HepG2 (cell line): ENCODE measurements around the gene CPNE4. TPM values are rescaled to one million over a fixed set of nuclear protein-coding genes. Genes with fewer than 3 reads are reported as not detected.

Experiments used
- ARNT2 ChIP-seq: sonication (generic); formaldehyde crosslinking; IDR thresholded peaks from 2 replicates; pipeline ENCODE4 v1.8.0; 2022; ENCODE audit warnings: mild to moderate bottlenecking, low read depth, missing genetic modification reagents, moderate library complexity
- CSRNP1 ChIP-seq: sonication (generic); formaldehyde crosslinking; IDR thresholded peaks from 2 replicates; pipeline ENCODE4 v1.8.1; 2023; ENCODE audit warnings: mild to moderate bottlenecking, missing genetic modification reagents
- EHMT2 ChIP-seq: fragments of 200-600 bp; sonication (generic); IDR thresholded peaks from 2 replicates; pipeline ENCODE4 v1.7.0; 2017; ENCODE audit warnings: antibody characterized with exemption, low read depth, low read length, borderline replicate concordance
- KDM5A ChIP-seq: fragments of 200-600 bp; sonication (generic); IDR thresholded peaks from 2 replicates; pipeline ENCODE4 v1.7.0; 2018; ENCODE audit warnings: antibody characterized with exemption, mild to moderate bottlenecking, low read length, borderline replicate concordance
- NR3C1 ChIP-seq: sonication (generic); formaldehyde crosslinking; IDR thresholded peaks from 2 replicates; pipeline ENCODE4 v1.4.0; 2020; ENCODE audit warnings: missing genetic modification reagents
- ZBTB38 ChIP-seq: sonication (generic); formaldehyde crosslinking; IDR thresholded peaks from 2 replicates; pipeline ENCODE4 v1.5.1; 2020; ENCODE audit warnings: mild to moderate bottlenecking, missing genetic modification reagents
- ZFX ChIP-seq: sonication (generic); formaldehyde crosslinking; IDR thresholded peaks from 2 replicates; pipeline ENCODE4 v1.4.0; 2020; ENCODE audit warnings: mild to moderate bottlenecking, low read depth, missing genetic modification reagents, moderate library complexity
- ZNF317 ChIP-seq: sonication (generic); formaldehyde crosslinking; IDR thresholded peaks from 2 replicates; pipeline ENCODE4 v1.5.0; 2020; ENCODE audit warnings: mild to moderate bottlenecking, missing genetic modification reagents
- ZNF574 ChIP-seq: sonication (generic); formaldehyde crosslinking; IDR thresholded peaks from 2 replicates; pipeline ENCODE4 v1.4.0; 2020; ENCODE audit warnings: missing genetic modification reagents
- polyA plus RNA-seq, 8 experiments: library from polyadenylated mRNA; depleted of rRNA in 3 of 8; stranded (reverse) in 7 of 8; unstranded in 1 of 8; fragments of >200 nt; fragmentation: Illumina TruSeq in 4 of 8; extraction: Trizol in 4 of 8; gene quantifications; 2 replicates each; pipeline versions ENCODE4 v1.2.1 to v1.2.3, GENCODE V29; 2011 to 2016; ENCODE audit warnings: low read depth in 4 of 8, missing spikeins in 1 of 8, mixed read lengths in 1 of 8; ENCODE audit not compliant: insufficient read depth in 1 of 8
- total RNA-seq, 5 experiments: library from RNA; depleted of rRNA; stranded (reverse); fragments of >200 nt; fragmentation: Illumina TruSeq; extraction: Trizol; gene quantifications; 2 replicates each; pipeline ENCODE4 v1.2.3, GENCODE V29; 2016; ENCODE audit warnings: low read depth in 1 of 5
- TF ChIP-seq, protein P1 (sequence below): sonication (generic); formaldehyde crosslinking; IDR thresholded peaks from 2 replicates; pipeline ENCODE4 v1.4.0; 2020; ENCODE audit warnings: missing genetic modification reagents, mild to moderate bottlenecking, borderline replicate concordance
- TF ChIP-seq, protein P2 (sequence below): conservative IDR thresholded peaks from 2 replicates; pipeline ENCODE4 v1.6.1; 2018; ENCODE audit warnings: missing genetic modification reagents
- TF ChIP-seq, protein P3 (sequence below): sonication (generic); formaldehyde crosslinking; IDR thresholded peaks from 2 replicates; pipeline ENCODE4 v1.4.0; 2020; ENCODE audit warnings: mild to moderate bottlenecking, missing genetic modification reagents

The CPNE4 gene
- total and polyA plus RNA-seq, 2 of the 13 experiments (the other 11 are each of a cell fraction or from before 2014, with no cell fraction given), result not detected

GRCh38 chr3:131502530-131503319, 532.1 kb downstream of the CPNE4 start, which contains the start of gene MRPL3 (continued):
- peak; percentile 96 for TF ChIP-seq ZNF574 (CRISPR knock-in tag)
- TF ChIP-seq ARNT2 (CRISPR knock-in tag), result peak; percentile 91; the same call in 1 of the 2 replicates
- peak; percentile 92; the same call in 1 of the 2 replicates for TF ChIP-seq ZBTB38 (CRISPR knock-in tag)
- peak; percentile 79 for TF ChIP-seq ZNF317
- TF ChIP-seq KDM5A, result peak; percentile 96
- TF ChIP-seq EHMT2, result peak; percentile 99
- TF ChIP-seq CSRNP1 (CRISPR knock-in tag), result peak; percentile 99
- peak; percentile 98 for TF ChIP-seq ZFX
- TF ChIP-seq, protein P1, sequence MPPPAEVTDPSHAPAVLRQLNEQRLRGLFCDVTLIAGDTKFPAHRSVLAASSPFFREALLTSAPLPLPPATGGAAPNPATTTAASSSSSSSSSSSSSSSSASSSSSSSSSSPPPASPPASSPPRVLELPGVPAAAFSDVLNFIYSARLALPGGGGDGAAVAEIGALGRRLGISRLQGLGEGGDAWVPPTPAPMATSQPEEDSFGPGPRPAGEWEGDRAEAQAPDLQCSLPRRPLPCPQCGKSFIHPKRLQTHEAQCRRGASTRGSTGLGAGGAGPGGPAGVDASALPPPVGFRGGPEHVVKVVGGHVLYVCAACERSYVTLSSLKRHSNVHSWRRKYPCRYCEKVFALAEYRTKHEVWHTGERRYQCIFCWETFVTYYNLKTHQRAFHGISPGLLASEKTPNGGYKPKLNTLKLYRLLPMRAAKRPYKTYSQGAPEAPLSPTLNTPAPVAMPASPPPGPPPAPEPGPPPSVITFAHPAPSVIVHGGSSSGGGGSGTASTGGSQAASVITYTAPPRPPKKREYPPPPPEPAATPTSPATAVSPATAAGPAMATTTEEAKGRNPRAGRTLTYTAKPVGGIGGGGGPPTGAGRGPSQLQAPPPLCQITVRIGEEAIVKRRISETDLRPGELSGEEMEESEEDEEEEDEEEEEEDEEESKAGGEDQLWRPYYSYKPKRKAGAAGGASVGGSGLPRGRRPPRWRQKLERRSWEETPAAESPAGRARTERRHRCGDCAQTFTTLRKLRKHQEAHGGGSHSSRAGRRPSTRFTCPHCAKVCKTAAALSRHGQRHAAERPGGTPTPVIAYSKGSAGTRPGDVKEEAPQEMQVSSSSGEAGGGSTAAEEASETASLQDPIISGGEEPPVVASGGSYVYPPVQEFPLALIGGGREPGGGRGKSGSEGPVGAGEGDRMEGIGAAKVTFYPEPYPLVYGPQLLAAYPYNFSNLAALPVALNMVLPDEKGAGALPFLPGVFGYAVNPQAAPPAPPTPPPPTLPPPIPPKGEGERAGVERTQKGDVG, result peak; percentile 79; the same call in 1 of the 2 replicates
- TF ChIP-seq, protein P2, sequence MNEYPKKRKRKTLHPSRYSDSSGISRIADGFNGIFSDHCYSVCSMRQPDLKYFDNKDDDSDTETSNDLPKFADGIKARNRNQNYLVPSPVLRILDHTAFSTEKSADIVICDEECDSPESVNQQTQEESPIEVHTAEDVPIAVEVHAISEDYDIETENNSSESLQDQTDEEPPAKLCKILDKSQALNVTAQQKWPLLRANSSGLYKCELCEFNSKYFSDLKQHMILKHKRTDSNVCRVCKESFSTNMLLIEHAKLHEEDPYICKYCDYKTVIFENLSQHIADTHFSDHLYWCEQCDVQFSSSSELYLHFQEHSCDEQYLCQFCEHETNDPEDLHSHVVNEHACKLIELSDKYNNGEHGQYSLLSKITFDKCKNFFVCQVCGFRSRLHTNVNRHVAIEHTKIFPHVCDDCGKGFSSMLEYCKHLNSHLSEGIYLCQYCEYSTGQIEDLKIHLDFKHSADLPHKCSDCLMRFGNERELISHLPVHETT (CRISPR knock-in tag), result peak; percentile 78; the same call in 1 of the 2 replicates
- TF ChIP-seq, protein P3, sequence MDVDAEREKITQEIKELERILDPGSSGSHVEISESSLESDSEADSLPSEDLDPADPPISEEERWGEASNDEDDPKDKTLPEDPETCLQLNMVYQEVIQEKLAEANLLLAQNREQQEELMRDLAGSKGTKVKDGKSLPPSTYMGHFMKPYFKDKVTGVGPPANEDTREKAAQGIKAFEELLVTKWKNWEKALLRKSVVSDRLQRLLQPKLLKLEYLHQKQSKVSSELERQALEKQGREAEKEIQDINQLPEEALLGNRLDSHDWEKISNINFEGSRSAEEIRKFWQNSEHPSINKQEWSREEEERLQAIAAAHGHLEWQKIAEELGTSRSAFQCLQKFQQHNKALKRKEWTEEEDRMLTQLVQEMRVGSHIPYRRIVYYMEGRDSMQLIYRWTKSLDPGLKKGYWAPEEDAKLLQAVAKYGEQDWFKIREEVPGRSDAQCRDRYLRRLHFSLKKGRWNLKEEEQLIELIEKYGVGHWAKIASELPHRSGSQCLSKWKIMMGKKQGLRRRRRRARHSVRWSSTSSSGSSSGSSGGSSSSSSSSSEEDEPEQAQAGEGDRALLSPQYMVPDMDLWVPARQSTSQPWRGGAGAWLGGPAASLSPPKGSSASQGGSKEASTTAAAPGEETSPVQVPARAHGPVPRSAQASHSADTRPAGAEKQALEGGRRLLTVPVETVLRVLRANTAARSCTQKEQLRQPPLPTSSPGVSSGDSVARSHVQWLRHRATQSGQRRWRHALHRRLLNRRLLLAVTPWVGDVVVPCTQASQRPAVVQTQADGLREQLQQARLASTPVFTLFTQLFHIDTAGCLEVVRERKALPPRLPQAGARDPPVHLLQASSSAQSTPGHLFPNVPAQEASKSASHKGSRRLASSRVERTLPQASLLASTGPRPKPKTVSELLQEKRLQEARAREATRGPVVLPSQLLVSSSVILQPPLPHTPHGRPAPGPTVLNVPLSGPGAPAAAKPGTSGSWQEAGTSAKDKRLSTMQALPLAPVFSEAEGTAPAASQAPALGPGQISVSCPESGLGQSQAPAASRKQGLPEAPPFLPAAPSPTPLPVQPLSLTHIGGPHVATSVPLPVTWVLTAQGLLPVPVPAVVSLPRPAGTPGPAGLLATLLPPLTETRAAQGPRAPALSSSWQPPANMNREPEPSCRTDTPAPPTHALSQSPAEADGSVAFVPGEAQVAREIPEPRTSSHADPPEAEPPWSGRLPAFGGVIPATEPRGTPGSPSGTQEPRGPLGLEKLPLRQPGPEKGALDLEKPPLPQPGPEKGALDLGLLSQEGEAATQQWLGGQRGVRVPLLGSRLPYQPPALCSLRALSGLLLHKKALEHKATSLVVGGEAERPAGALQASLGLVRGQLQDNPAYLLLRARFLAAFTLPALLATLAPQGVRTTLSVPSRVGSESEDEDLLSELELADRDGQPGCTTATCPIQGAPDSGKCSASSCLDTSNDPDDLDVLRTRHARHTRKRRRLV (CRISPR knock-in tag), result 0 out of 2 replicates have a peak, but pooled peaks have one; percentile 47
- no peak for TF ChIP-seq NR3C1 (CRISPR knock-in tag)
